ENCODE data around the gene GATA2. TPM values are rescaled to one million over a fixed set of nuclear protein-coding genes. Genes with fewer than 3 reads are reported as not detected.

The GATA2 gene
- total and polyA plus RNA-seq, 2 donors (not counting 1 experiment from before 2014, with no cell fraction given): 0.83 to 3.2 TPM

GRCh38 chr3:128500556-128500955 lies 7.6 kb upstream of the GATA2 start:
- no peaks in the 10 kb centered on the region for H3K9me3 ChIP-seq (ENCODE audit: control insufficient read depth, insufficient read depth, low read depth, low read length)
- no peak overlapping the region for H3K4me3 ChIP-seq (replicated peaks in 1 of 4; ENCODE audit: control extremely low read depth in 1 of 4, insufficient read depth in 1 of 4, low read depth in 3 of 4, low read length in 4 of 4)
- no peak overlapping the region for H3K4me2 ChIP-seq (ENCODE audit: extremely low read depth, insufficient read depth, low read length)
- peaks cover 15% of the 10 kb centered on the region for H3K27me3 ChIP-seq (ENCODE audit: control insufficient read depth, insufficient read depth, low read length)
- no peak for DNase-seq (ENCODE audit: low read depth in 2 of 2)
- H3K36me3 ChIP-seq (ENCODE audit: control insufficient read depth, insufficient read depth, low read length): no peaks in the 10 kb centered on the region
- H3K79me2 ChIP-seq (ENCODE audit: control insufficient read depth, insufficient read depth, low read length): no peaks in the 10 kb centered on the region
- no peak for TF ChIP-seq CTCF (conservative IDR thresholded peaks at IDR 0.05 in 1 of 2, IDR thresholded peaks at IDR 0.05 in 1 of 2; ENCODE audit: low read depth in 1 of 2, low read length in 2 of 2)
- no peak for TF ChIP-seq EZH2 (IDR thresholded peaks at IDR 0.05; ENCODE audit: low read length, missing control alignments)
- no peak overlapping the region for H3K9ac ChIP-seq (ENCODE audit: insufficient read depth, low read length)
- H4K20me1 ChIP-seq (ENCODE audit: control insufficient read depth, extremely low read depth, insufficient read depth, low read length): no peaks in the 10 kb centered on the region
- no peak overlapping the region for H3K27ac ChIP-seq (ENCODE audit: insufficient read depth, low read length)
- no peaks in the 10 kb centered on the region for H3K4me1 ChIP-seq (ENCODE audit: control insufficient read depth, extremely low read depth, insufficient read depth, low read length)
- no peak overlapping the region for H2AFZ ChIP-seq (ENCODE audit: low read length)

GRCh38 chr3:128499724-128500275 lies 6.8 kb upstream of the GATA2 start:
- Histone ChIP-seq H3K4me3 (replicated peaks in 1 of 4; ENCODE audit: control extremely low read depth in 1 of 4, insufficient read depth in 1 of 4, low read depth in 3 of 4, low read length in 4 of 4) (no peak overlapping the region), H3K4me1 (ENCODE audit: control insufficient read depth, extremely low read depth, insufficient read depth, low read length) (no peaks in the 10 kb centered on the region), H3K9me3 (ENCODE audit: control insufficient read depth, insufficient read depth, low read depth, low read length) (no peaks in the 10 kb centered on the region), H2AFZ (ENCODE audit: low read length) (no peak overlapping the region), H3K9ac (ENCODE audit: insufficient read depth, low read length) (no peak overlapping the region), H3K4me2 (ENCODE audit: extremely low read depth, insufficient read depth, low read length) (no peak overlapping the region), H3K27me3 (ENCODE audit: control insufficient read depth, insufficient read depth, low read length) (peaks cover 18% of the 10 kb centered on the region), H4K20me1 (ENCODE audit: control insufficient read depth, extremely low read depth, insufficient read depth, low read length) (no peaks in the 10 kb centered on the region), H3K36me3 (ENCODE audit: control insufficient read depth, insufficient read depth, low read length) (no peaks in the 10 kb centered on the region), H3K27ac (ENCODE audit: insufficient read depth, low read length) (no peak overlapping the region), H3K79me2 (ENCODE audit: control insufficient read depth, insufficient read depth, low read length) (no peaks in the 10 kb centered on the region)
- DNase-seq (ENCODE audit: low read depth in 2 of 2): peak in 1 of 2 donors; percentile 63
- TF ChIP-seq EZH2 (IDR thresholded peaks at IDR 0.05; ENCODE audit: low read length, missing control alignments): no peak
- TF ChIP-seq CTCF (conservative IDR thresholded peaks at IDR 0.05 in 1 of 2, IDR thresholded peaks at IDR 0.05 in 1 of 2; ENCODE audit: low read depth in 1 of 2, low read length in 2 of 2): no peak

GRCh38 chr3:128498901-128499530 lies 6.0 kb upstream of the GATA2 start:
- Histone ChIP-seq H3K4me1 (ENCODE audit: control insufficient read depth, extremely low read depth, insufficient read depth, low read length) (no peaks in the 10 kb centered on the region), H2AFZ (ENCODE audit: low read length) (no peak overlapping the region), H3K36me3 (ENCODE audit: control insufficient read depth, insufficient read depth, low read length) (no peaks in the 10 kb centered on the region), H3K4me2 (ENCODE audit: extremely low read depth, insufficient read depth, low read length) (no peak overlapping the region), H3K9me3 (ENCODE audit: control insufficient read depth, insufficient read depth, low read depth, low read length) (no peaks in the 10 kb centered on the region), H3K27me3 (ENCODE audit: control insufficient read depth, insufficient read depth, low read length) (peaks cover 25% of the 10 kb centered on the region), H3K9ac (ENCODE audit: insufficient read depth, low read length) (no peak overlapping the region), H4K20me1 (ENCODE audit: control insufficient read depth, extremely low read depth, insufficient read depth, low read length) (no peaks in the 10 kb centered on the region), H3K27ac (ENCODE audit: insufficient read depth, low read length) (no peak overlapping the region), H3K79me2 (ENCODE audit: control insufficient read depth, insufficient read depth, low read length) (no peaks in the 10 kb centered on the region), H3K4me3 (replicated peaks in 1 of 4; ENCODE audit: control extremely low read depth in 1 of 4, insufficient read depth in 1 of 4, low read depth in 3 of 4, low read length in 4 of 4) (no peak overlapping the region)
- no peak for DNase-seq (ENCODE audit: low read depth in 2 of 2)
- no peak for TF ChIP-seq EZH2 (IDR thresholded peaks at IDR 0.05; ENCODE audit: low read length, missing control alignments)
- TF ChIP-seq CTCF (conservative IDR thresholded peaks at IDR 0.05 in 1 of 2, IDR thresholded peaks at IDR 0.05 in 1 of 2; ENCODE audit: low read depth in 1 of 2, low read length in 2 of 2): no peak

Data from fibroblast of lung (primary cell).